HG02588 (cell line): ENCODE results near the gene DGLUCY.

Experiments
- ATAC-seq: cut with Tn5 transposase; IDR thresholded peaks from one replicate; pipeline ENCODE4 v1.9.1; 2021; ENCODE audit warnings: mild to moderate bottlenecking, moderate library complexity; ENCODE audit not compliant: unreplicated experiment

DGLUCY gene

GRCh38 chr14:91273885-91274273 is 160.0 kb downstream of the DGLUCY start:
- ATAC-seq, result no peak

GRCh38 chr14:91274796-91275195 is 160.9 kb downstream of the DGLUCY start:
- ATAC-seq, result no peak
